ENCODE data around the gene CCDC144A. TPM values are rescaled to one million over a fixed set of nuclear protein-coding genes. Genes with fewer than 3 reads are reported as not detected.
"Not testable (repeated sequence)": the region's sequence is repeated elsewhere in the genome, so short reads cannot be mapped to it uniquely, and the experiment has no call there.

Gene CCDC144A
- total and polyA plus RNA-seq, 2 donors, result 1.3 to 4.9 TPM

DNA sequence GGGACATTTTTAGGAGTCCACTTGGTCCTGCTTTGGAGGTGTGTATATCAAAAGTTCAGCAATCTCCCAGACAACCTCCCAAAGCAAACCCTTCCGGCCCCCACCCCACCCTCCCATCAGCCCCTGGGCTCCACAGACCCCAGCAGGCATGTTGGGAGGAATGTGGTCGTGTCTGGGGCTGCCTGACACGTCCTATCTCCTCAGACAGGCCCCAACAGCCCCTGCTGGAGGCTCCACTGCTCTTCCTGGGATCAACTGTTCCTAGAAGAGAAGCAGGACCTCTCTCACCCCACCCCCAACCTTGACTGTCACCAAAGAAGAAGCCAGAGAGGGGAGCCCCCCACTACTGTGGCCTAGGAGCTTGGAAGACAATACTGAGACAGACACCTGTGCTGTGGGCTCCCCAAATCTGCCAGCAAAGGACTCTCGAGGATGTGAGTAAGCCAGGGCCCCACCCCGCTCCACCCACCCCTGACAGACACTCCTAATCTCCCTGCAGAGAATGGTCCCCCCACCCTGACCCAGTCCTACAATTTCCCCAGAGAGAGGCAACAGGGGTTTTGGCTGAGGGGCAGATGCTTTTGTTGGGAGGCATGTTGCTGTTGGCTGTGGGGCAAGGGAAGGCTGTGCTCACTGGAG is 133.8 kb downstream of the CCDC144A start:
- WGBS, result 73% methylated on average over 4 of the region's 5 CpGs
- DNase-seq (ENCODE audit: low read depth in 6 of 9, low spot score in 9 of 9), result not testable (repeated sequence)

More for the DNA sequence above, 133.8 kb downstream of the CCDC144A start:
- not testable (repeated sequence) for H3K9me3 ChIP-seq (ENCODE audit: control insufficient read depth in 2 of 2, insufficient read depth in 1 of 2, low read length in 1 of 2); H3K27ac ChIP-seq (ENCODE audit: low read depth in 1 of 2, low read length in 1 of 2); H3K27me3 ChIP-seq (ENCODE audit: control insufficient read depth in 2 of 2, insufficient read depth in 1 of 2, low read length in 1 of 2); H3K36me3 ChIP-seq (ENCODE audit: control insufficient read depth in 2 of 2, insufficient read depth in 2 of 2, low read length in 1 of 2); H3K4me1 ChIP-seq (ENCODE audit: control insufficient read depth in 2 of 2, insufficient read depth in 2 of 2, low read length in 2 of 2); H3K4me3 ChIP-seq (ENCODE audit: low read length in 2 of 2)

Other genes with a start within 250 kb of the CCDC144A start
- 1.6 TPM for gene LRRC75A, start 198.0 kb upstream of the CCDC144A start, total RNA-seq
- gene LRRC75A, start 198.0 kb upstream of the CCDC144A start, polyA plus RNA-seq, result 2.1 TPM
- gene ZNF287, start 121.0 kb upstream of the CCDC144A start, total RNA-seq, result 4.9 TPM
- gene ZNF287, start 121.0 kb upstream of the CCDC144A start, polyA plus RNA-seq, result 7.6 TPM
- 6.6 TPM for gene ZNF624, start 36.4 kb upstream of the CCDC144A start, total RNA-seq
- 2.6 TPM for gene ZNF624, start 36.4 kb upstream of the CCDC144A start, polyA plus RNA-seq